Endodermal cell (in vitro differentiated cells): Measurements from ENCODE around the gene GSG1L. TPM values are rescaled to one million over a fixed set of nuclear protein-coding genes. Genes with fewer than 3 reads are reported as not detected.
A peak's percentile ranks its signal among the peaks of the same experiment; 100 is the strongest.

Experiments used
- DNase-seq: peaks from one replicate; pipeline ENCODE4 v3.0.0-alpha.2; 2017
- H3K27ac ChIP-seq: 2 replicates; pipeline ENCODE4 v1.5.1; 2013; ENCODE audit warnings: mild to moderate bottlenecking, low read depth, low read length, moderate library complexity
- H3K27me3 ChIP-seq: 2 replicates; pipeline ENCODE4 v1.6.1; 2013; ENCODE audit warnings: mild to moderate bottlenecking, low read length, moderate library complexity; ENCODE audit not compliant: insufficient read depth, control insufficient read depth, poor library complexity, severe bottlenecking
- H3K36me3 ChIP-seq: 2 replicates; pipeline ENCODE4 v1.7.0; 2013; ENCODE audit warnings: mild to moderate bottlenecking, low read length, moderate library complexity; ENCODE audit not compliant: control insufficient read depth, insufficient read depth
- H3K4me1 ChIP-seq: one replicate; pipeline ENCODE4 v1.7.0; 2013; ENCODE audit warnings: low read length; ENCODE audit not compliant: control insufficient read depth, insufficient read depth
- H3K4me3 ChIP-seq: 2 replicates; pipeline ENCODE4 v1.5.1; 2013; ENCODE audit warnings: mild to moderate bottlenecking, low read length, moderate library complexity
- H3K9ac ChIP-seq: 2 replicates; pipeline ENCODE4 v1.6.1; 2013; ENCODE audit warnings: mild to moderate bottlenecking, low read length, moderate library complexity; ENCODE audit not compliant: poor library complexity, severe bottlenecking; ENCODE audit errors: extremely low read depth
- H3K9me3 ChIP-seq: 2 replicates; pipeline ENCODE4 v1.6.1; 2013; ENCODE audit warnings: mild to moderate bottlenecking, low read length, moderate library complexity; ENCODE audit not compliant: control insufficient read depth
- H3K27ac Mint-ChIP-seq: 2 replicates; pipeline ENCODE4 v1.8.0; 2020; ENCODE audit warnings: mixed read lengths
- H3K27me3 Mint-ChIP-seq: 2 replicates; pipeline ENCODE4 v1.8.0; 2021; ENCODE audit warnings: mild to moderate bottlenecking, mixed read lengths; ENCODE audit not compliant: insufficient read depth
- H3K36me3 Mint-ChIP-seq: 2 replicates; pipeline ENCODE4 v1.8.0; 2020; ENCODE audit warnings: low read depth, mixed read lengths
- H3K4me1 Mint-ChIP-seq: 2 replicates; pipeline ENCODE4 v1.8.0; 2020; ENCODE audit warnings: mixed read lengths
- H3K4me3 Mint-ChIP-seq: 2 replicates; pipeline ENCODE4 v1.8.0; 2020; ENCODE audit warnings: mild to moderate bottlenecking, moderate library complexity, mixed read lengths
- H3K9me3 Mint-ChIP-seq: 2 replicates; pipeline ENCODE4 v1.8.0; 2020; ENCODE audit warnings: mild to moderate bottlenecking, mixed read lengths
- WGBS, 2 experiments: methylation state at CpG; one replicate each; pipeline versions ENCODE4 v1.1.5 to v1.1.7; 2013; ENCODE audit warnings: missing lambda C conversion rate in 2 of 2, mixed read lengths in 1 of 2; ENCODE audit not compliant: insufficient coverage in 1 of 2, insufficient read length in 1 of 2; 5-methylcytosine and 5-hydroxymethylcytosine counted together
- total RNA-seq, 2 donors: library from RNA; stranded (reverse); fragmentation: NEBNext Ultra II Directional in 1 of 2; extraction: Animal tissue kit (Norgen Biotek cat#: 25700) in 1 of 2; gene quantifications; 2 replicates in 1 of 2; 3 replicates in 1 of 2; pipeline ENCODE4 v1.2.1, GENCODE V29; 2021
- TF ChIP-seq, protein P1 (sequence below): fragments of 200-600 bp; sonication (generic); conservative IDR thresholded peaks from 2 replicates; pipeline ENCODE4 v1.5.0; 2021; ENCODE audit warnings: antibody characterized with exemption, mild to moderate bottlenecking

The GSG1L gene
- total RNA-seq, 2 donors from 2014 or later, result 0.24 TPM; not detected in 1

DNA sequence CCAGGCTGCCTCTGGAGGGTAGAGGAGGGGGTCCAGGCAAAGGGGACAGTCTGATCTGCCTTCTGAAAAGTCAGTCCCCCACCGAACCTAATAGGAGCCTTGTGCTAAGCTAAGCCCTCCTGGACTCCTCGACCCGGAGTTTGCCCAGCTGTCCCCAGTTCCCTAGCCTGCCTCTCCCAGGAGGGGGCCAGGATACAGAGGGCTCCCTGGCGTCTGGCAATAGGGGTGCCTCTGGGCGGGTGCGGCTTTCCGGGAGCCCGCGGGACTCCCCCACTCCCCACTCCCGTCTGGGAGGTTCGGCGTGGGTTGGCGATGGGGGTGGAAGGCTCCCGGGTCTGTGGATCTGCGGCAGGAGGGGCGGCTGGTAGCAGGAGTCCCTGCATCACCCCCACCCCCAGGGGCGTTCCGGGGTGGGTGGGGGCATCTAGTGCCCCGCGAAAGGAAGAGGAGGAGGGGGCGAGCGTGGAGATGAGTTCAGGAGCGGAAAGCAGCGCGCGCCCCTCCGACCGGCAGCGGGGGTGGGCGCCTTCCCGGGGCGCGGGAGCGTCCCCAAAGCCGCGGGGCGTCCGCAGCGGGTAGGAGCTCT lies 1.2 kb downstream of the GSG1L start:
- Histone ChIP-seq H3K4me3 (no peak overlapping the region), H3K27me3 (peaks cover 81% of the 10 kb centered on the region), H3K9ac (no peak overlapping the region), H3K9me3 (no peaks in the 10 kb centered on the region), H3K36me3 (no peaks in the 10 kb centered on the region), H3K27ac (no peak overlapping the region), H3K4me1 (no peaks in the 10 kb centered on the region)
- H3K4me1 Mint-ChIP-seq, result peaks cover 1% of the 10 kb centered on the region
- no peak overlapping the region for H3K27ac Mint-ChIP-seq
- H3K36me3 Mint-ChIP-seq, result no peaks in the 10 kb centered on the region
- peak overlapping the region; percentile 42 for H3K4me3 Mint-ChIP-seq
- TF ChIP-seq, protein P1, sequence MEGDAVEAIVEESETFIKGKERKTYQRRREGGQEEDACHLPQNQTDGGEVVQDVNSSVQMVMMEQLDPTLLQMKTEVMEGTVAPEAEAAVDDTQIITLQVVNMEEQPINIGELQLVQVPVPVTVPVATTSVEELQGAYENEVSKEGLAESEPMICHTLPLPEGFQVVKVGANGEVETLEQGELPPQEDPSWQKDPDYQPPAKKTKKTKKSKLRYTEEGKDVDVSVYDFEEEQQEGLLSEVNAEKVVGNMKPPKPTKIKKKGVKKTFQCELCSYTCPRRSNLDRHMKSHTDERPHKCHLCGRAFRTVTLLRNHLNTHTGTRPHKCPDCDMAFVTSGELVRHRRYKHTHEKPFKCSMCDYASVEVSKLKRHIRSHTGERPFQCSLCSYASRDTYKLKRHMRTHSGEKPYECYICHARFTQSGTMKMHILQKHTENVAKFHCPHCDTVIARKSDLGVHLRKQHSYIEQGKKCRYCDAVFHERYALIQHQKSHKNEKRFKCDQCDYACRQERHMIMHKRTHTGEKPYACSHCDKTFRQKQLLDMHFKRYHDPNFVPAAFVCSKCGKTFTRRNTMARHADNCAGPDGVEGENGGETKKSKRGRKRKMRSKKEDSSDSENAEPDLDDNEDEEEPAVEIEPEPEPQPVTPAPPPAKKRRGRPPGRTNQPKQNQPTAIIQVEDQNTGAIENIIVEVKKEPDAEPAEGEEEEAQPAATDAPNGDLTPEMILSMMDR, result no peak
- 24% methylated on average over 33 of the region's 39 CpGs; no CpG with 5 or more reads in 1 of the 2 experiments for WGBS, 2 experiments
- H3K9me3 Mint-ChIP-seq, result no peaks in the 10 kb centered on the region
- DNase-seq, result no peak
- peaks cover 74% of the 10 kb centered on the region for H3K27me3 Mint-ChIP-seq

DNA sequence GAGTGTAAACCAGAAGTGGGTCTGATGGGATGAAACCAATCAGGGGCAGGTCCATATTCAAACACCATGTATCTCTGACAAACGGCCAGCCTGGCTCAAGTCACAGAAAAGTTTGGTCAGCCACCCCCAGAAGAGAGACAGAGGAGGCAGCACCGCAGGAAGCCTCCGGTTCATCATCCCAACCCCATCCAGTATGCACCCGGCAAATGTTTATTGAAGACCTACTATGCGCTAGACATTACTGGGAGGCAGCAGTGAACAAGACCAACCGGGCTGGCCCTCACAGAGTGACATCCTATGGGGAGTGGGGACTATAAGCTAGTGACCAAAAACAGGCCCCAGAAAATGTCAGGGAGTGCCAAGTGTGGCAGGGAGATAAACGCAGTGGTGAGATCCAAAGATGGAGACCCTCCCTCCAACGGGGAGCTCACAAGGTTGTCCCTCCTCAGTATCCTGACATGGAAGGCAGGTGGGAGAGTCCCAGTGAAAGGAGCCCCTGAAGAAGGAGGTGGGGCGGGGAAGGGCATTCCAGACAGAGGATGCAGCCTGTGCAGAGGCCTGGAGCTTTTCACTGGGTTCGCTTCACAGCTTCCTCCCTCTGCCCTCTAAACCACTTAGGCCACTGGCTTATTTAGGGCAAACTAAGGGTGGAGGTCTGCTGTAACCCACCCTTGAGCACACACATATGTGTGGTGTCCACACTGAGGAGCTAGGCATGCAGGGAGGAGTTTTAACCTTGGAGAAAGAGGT lies 2.0 kb downstream of the GSG1L start:
- Histone ChIP-seq H3K27me3 (peaks cover 74% of the 10 kb centered on the region), H3K36me3 (no peaks in the 10 kb centered on the region), H3K9ac (no peak overlapping the region), H3K9me3 (no peaks in the 10 kb centered on the region), H3K4me1 (no peaks in the 10 kb centered on the region), H3K27ac (no peak overlapping the region), H3K4me3 (no peak overlapping the region)
- peaks cover 1% of the 10 kb centered on the region for H3K4me1 Mint-ChIP-seq
- H3K4me3 Mint-ChIP-seq, result peak overlapping the region; percentile 42
- no peak for DNase-seq
- H3K9me3 Mint-ChIP-seq, result no peaks in the 10 kb centered on the region
- WGBS, 2 experiments, result 86 to 87% methylated on average over 8 to 10 of the region's 10 CpGs
- TF ChIP-seq, protein P1, result no peak
- H3K27me3 Mint-ChIP-seq, result peaks cover 77% of the 10 kb centered on the region
- H3K36me3 Mint-ChIP-seq, result no peaks in the 10 kb centered on the region
- no peak overlapping the region for H3K27ac Mint-ChIP-seq

DNA sequence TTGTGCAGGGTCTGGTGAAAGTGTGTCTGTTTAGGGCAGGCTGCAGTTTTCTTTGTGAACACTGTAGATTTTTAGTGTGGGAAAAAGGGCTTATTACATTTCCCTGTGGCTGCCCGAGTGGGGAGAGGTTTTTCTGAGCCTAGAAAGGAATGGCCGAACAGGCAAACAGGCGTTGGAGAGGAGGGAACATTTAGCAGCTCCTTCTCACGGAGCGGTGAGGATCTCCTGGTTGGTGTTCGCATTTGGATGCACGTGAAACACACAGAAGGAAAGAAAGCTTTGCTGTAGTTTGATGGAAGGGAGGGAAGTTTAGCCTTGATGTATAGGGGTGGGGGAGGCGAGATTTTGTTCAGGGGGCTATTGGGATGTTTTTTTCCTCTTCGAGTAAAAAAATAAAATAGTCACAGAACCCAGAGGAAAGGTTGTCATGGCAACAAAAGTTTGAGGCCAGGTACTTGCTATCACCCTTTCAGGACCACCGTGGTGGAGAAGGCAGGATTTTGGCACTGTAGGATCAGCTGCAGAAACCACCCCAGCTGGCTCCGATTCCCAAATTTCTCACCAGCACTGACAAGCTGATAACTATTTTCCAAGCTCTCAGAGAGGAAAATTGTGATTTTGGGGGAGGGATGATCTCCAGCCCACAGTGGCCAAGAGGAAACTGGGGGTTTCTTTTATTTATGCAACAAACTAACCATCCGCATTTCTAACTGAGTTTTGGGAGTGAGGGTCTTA lies 3.5 kb downstream of the GSG1L start:
- H3K27me3 Mint-ChIP-seq, result peaks cover 62% of the 10 kb centered on the region
- H3K27me3 ChIP-seq, result peaks cover 59% of the 10 kb centered on the region
- H3K4me1 ChIP-seq, result no peaks in the 10 kb centered on the region

More for the DNA sequence above, 3.5 kb downstream of the GSG1L start:
- Histone ChIP-seq H3K9ac (no peak overlapping the region), H3K9me3 (no peaks in the 10 kb centered on the region), H3K27ac (no peak overlapping the region), H3K36me3 (no peaks in the 10 kb centered on the region), H3K4me3 (no peak overlapping the region)
- H3K36me3 Mint-ChIP-seq, result no peaks in the 10 kb centered on the region
- H3K9me3 Mint-ChIP-seq, result no peaks in the 10 kb centered on the region
- H3K27ac Mint-ChIP-seq, result no peak overlapping the region
- no peak for DNase-seq
- no peaks in the 10 kb centered on the region for H3K4me1 Mint-ChIP-seq
- no peak overlapping the region for H3K4me3 Mint-ChIP-seq
- 73 to 74% methylated on average over 11 to 12 of the region's 12 CpGs for WGBS, 2 experiments
- TF ChIP-seq, protein P1, result no peak
